Measurements from ENCODE around the gene ELMO1. TPM values are rescaled to one million over a fixed set of nuclear protein-coding genes. Genes with fewer than 3 reads are reported as not detected.

The ELMO1 gene
- total and polyA plus RNA-seq, 2 of the 13 experiments (the other 11 are each of a cell fraction or from before 2014, with no cell fraction given), result 0.11 to 0.17 TPM

GRCh38 chr7:37236906-37237305, 211.8 kb downstream of the ELMO1 start (continued):
- TF ChIP-seq RFX3 (CRISPR knock-in tag; IDR thresholded peaks at IDR 0.05) (no peak), ZNF550 (CRISPR knock-in tag; IDR thresholded peaks at IDR 0.05; ENCODE audit: borderline replicate concordance) (no peak), SIN3B (IDR thresholded peaks at IDR 0.05; ENCODE audit: low read length) (no peak), SNAI1 (CRISPR knock-in tag; IDR thresholded peaks at IDR 0.05; ENCODE audit: borderline replicate concordance) (no peak), HDAC6 (IDR thresholded peaks at IDR 0.05; ENCODE audit: low read depth, low read length) (no peak), SMAD1 (CRISPR knock-in tag; IDR thresholded peaks at IDR 0.05; ENCODE audit: borderline replicate concordance, low read depth) (no peak), ZNF484 (CRISPR knock-in tag; IDR thresholded peaks at IDR 0.05; ENCODE audit: borderline replicate concordance, low read depth) (no peak)

DNA sequence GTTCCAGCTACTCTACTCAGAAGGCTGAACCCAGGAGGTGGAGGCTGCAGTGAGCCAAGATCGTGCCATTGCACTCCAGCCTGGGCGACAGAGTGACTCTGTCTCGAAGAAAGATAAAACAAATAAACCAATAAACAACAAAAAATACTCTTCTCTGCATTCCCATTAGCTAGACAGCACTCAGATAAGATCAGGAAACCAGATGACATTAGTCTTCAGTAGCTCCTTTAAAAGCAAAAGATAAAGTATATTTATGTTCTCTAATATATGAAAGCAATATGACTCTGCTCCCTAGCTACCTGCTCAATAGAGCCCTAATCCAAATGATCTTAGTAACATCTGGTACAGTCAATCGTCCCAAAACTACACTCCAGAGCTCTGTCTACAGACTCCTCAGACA, 212.9 kb downstream of the ELMO1 start:
- Histone ChIP-seq H3K36me3 (replicated peaks in 1 of 2; ENCODE audit: control insufficient read depth in 1 of 2, insufficient read depth in 2 of 2, low read length in 2 of 2) (no peaks in the 10 kb centered on the region), H3K27ac (ENCODE audit: extremely low read length, insufficient read depth, low read length) (no peak overlapping the region), H3K4me1 (ENCODE audit: insufficient read depth, low read length) (no peaks in the 10 kb centered on the region), H2AFZ (ENCODE audit: low read length) (no peak overlapping the region), H3K27me3 (ENCODE audit: control insufficient read depth in 1 of 2, insufficient read depth in 2 of 2, low read length in 2 of 2) (peaks cover 0 to 3% of the 10 kb centered on the region in 2 experiments; a peak in 1 of 5 replicates), H4K20me1 (ENCODE audit: insufficient read depth, low read length) (no peaks in the 10 kb centered on the region; the same call in 1 of the 2 replicates), H3K9ac (ENCODE audit: insufficient read depth, low read depth, low read length) (no peak overlapping the region), H3K4me2 (ENCODE audit: low read depth, low read length) (no peak overlapping the region), H3K79me2 (ENCODE audit: insufficient read depth, low read length) (no peaks in the 10 kb centered on the region), H3K9me3 (ENCODE audit: low read length) (no peaks in the 10 kb centered on the region), H3K4me3 (replicated peaks in 1 of 3; ENCODE audit: insufficient read depth in 1 of 3, low read depth in 2 of 3, low read length in 3 of 3) (no peak overlapping the region)
- in situ Hi-C loops (cut with HindIII; ENCODE audit: extremely low pct_ligation_motif_present, low pct_unique_long_range_greater_than_20kb), result loop anchor here (25.0 kb wide), 1 partner anchor 601 kb away; the partner anchor contains the start of gene NME8
- ATAC-seq (no peak), FAIRE-seq (no peak), DNase-seq (ENCODE audit: low spot score) (no peak)
- CTCF ChIA-PET (ENCODE audit: low intra/inter-chr PET ratio, low total read pairs), result no interaction called here
- 4% methylated on average over 4 of the region's 4 CpGs for WGBS (ENCODE audit: low lambda C conversion rate)
- TF ChIP-seq MEF2D (CRISPR knock-in tag; IDR thresholded peaks at IDR 0.05) (no peak), ZBTB49 (CRISPR knock-in tag; IDR thresholded peaks at IDR 0.05; ENCODE audit: borderline replicate concordance) (no peak), REPIN1 (CRISPR knock-in tag; IDR thresholded peaks at IDR 0.05; ENCODE audit: borderline replicate concordance, low read depth) (no peak), ZNF775 (CRISPR knock-in tag; IDR thresholded peaks at IDR 0.05; ENCODE audit: borderline replicate concordance) (no peak), RXRA (CRISPR knock-in tag; IDR thresholded peaks at IDR 0.05) (no peak), ZNF574 (CRISPR knock-in tag; IDR thresholded peaks at IDR 0.05) (no peak), GFI1 (CRISPR knock-in tag; IDR thresholded peaks at IDR 0.05; ENCODE audit: borderline replicate concordance) (no peak), RFXANK (CRISPR knock-in tag; IDR thresholded peaks at IDR 0.05) (no peak), ZNF678 (CRISPR knock-in tag; IDR thresholded peaks at IDR 0.05) (no peak)
- intact Hi-C loops (cut with micrococcal nuclease; ENCODE audit: unreplicated experiment), result loop anchor here (1.0 to 10.0 kb wide), 4 partner anchors 119 to 617 kb away; no protein-coding TSS in a partner anchor
- no TSS peak for BruUV-seq (replicated peaks)
- POLR2A ChIA-PET, result no interaction called here

Measured in HepG2 (cell line).